H9 (cell line): Measurements from ENCODE around the gene CASQ1. TPM values are rescaled to one million over a fixed set of nuclear protein-coding genes. Genes with fewer than 3 reads are reported as not detected.

Source experiments
- DNase-seq: peaks from one replicate; pipeline ENCODE4 v3.0.0-alpha.2; 2017
- H2AFZ ChIP-seq: one replicate; pipeline ENCODE4 v1.6.1; 2013; ENCODE audit warnings: mild to moderate bottlenecking, low read length, control low read depth, moderate library complexity
- H2AK5ac ChIP-seq: 2 replicates; pipeline ENCODE4 v1.6.1; 2013; ENCODE audit warnings: low read length, control low read depth, mixed read lengths; ENCODE audit not compliant: insufficient read length
- H2BK120ac ChIP-seq: one replicate; pipeline ENCODE4 v1.6.1; 2013; ENCODE audit warnings: low read depth, mild to moderate bottlenecking, low read length, control low read depth, inconsistent platforms; ENCODE audit not compliant: poor library complexity, severe bottlenecking
- H2BK12ac ChIP-seq: 2 replicates; pipeline ENCODE4 v1.6.1; 2013; ENCODE audit warnings: low read length, control low read depth, mixed read lengths, low read depth; ENCODE audit not compliant: insufficient read length
- H2BK15ac ChIP-seq: 2 replicates; pipeline ENCODE4 v1.6.1; 2013; ENCODE audit warnings: low read depth, low read length, control low read depth
- H2BK20ac ChIP-seq: one replicate; pipeline ENCODE4 v1.6.1; 2013; ENCODE audit warnings: low read depth, mild to moderate bottlenecking, low read length, control low read depth, inconsistent platforms; ENCODE audit not compliant: poor library complexity, severe bottlenecking
- H2BK5ac ChIP-seq: 2 replicates; pipeline ENCODE4 v1.6.1; 2013; ENCODE audit warnings: low read length, control low read depth, mixed read lengths; ENCODE audit not compliant: insufficient read length
- H3K14ac ChIP-seq: 2 replicates; pipeline ENCODE4 v1.6.1; 2013; ENCODE audit warnings: low read length, control low read depth; ENCODE audit not compliant: insufficient read depth
- H3K18ac ChIP-seq: 2 replicates; pipeline ENCODE4 v1.6.1; 2013; ENCODE audit warnings: low read depth, mild to moderate bottlenecking, mixed read lengths, low read length, control low read depth; ENCODE audit not compliant: insufficient read length
- H3K23ac ChIP-seq: 2 replicates; pipeline ENCODE4 v1.6.1; 2013; ENCODE audit warnings: low read length, control low read depth, mixed read lengths, low read depth; ENCODE audit not compliant: insufficient read length
- H3K23me2 ChIP-seq: 2 replicates; pipeline ENCODE4 v1.6.1; 2013; ENCODE audit warnings: low read depth, mild to moderate bottlenecking, mixed read lengths, low read length, control low read depth; ENCODE audit not compliant: insufficient read length, poor library complexity, severe bottlenecking
- H3K27ac ChIP-seq: 2 replicates; pipeline ENCODE4 v1.5.1; 2013; ENCODE audit warnings: low read length, control low read depth, mixed read lengths, low read depth; ENCODE audit not compliant: insufficient read length
- H3K27me3 ChIP-seq: 2 replicates; pipeline ENCODE4 v1.6.1; 2013; ENCODE audit warnings: low read length, control low read depth, inconsistent platforms; ENCODE audit not compliant: insufficient read depth
- H3K4ac ChIP-seq: 2 replicates; pipeline ENCODE4 v1.6.1; 2013; ENCODE audit warnings: low read depth, mild to moderate bottlenecking, control low read depth, inconsistent platforms, low read length, moderate library complexity
- H3K4me1 ChIP-seq: 2 replicates; pipeline ENCODE4 v1.6.1; 2013; ENCODE audit warnings: low read length, control low read depth, inconsistent platforms; ENCODE audit not compliant: insufficient read depth
- H3K4me2 ChIP-seq: 2 replicates; pipeline ENCODE4 v1.6.1; 2013; ENCODE audit warnings: low read length, control low read depth, mixed read lengths; ENCODE audit not compliant: insufficient read length, insufficient read depth
- H3K56ac ChIP-seq: 2 replicates; pipeline ENCODE4 v1.6.1; 2013; ENCODE audit warnings: low read depth, mild to moderate bottlenecking, mixed read lengths, low read length, control low read depth; ENCODE audit not compliant: insufficient read length
- H3K79me1 ChIP-seq: 2 replicates; pipeline ENCODE4 v1.6.1; 2013; ENCODE audit warnings: low read depth, mild to moderate bottlenecking, moderate library complexity, low read length, control low read depth, inconsistent platforms; ENCODE audit not compliant: insufficient read depth, poor library complexity, severe bottlenecking
- H3K79me2 ChIP-seq: 2 replicates; pipeline ENCODE4 v1.6.1; 2013; ENCODE audit warnings: low read length, control low read depth, inconsistent platforms; ENCODE audit not compliant: insufficient read depth
- H3K9ac ChIP-seq: 2 replicates; pipeline ENCODE4 v1.6.1; 2013; ENCODE audit warnings: low read length, control low read depth, mixed read lengths; ENCODE audit not compliant: insufficient read length; ENCODE audit errors: extremely low read depth
- H3K9me3 ChIP-seq: one replicate; pipeline ENCODE4 v1.6.1; 2013; ENCODE audit warnings: low read depth, low read length, inconsistent platforms; ENCODE audit not compliant: control insufficient read depth
- H3T11ph ChIP-seq: one replicate; pipeline ENCODE4 v1.6.1; 2013; ENCODE audit warnings: mild to moderate bottlenecking, low read length, control low read depth, inconsistent platforms
- H4K20me1 ChIP-seq: one replicate; pipeline ENCODE4 v1.6.1; 2013; ENCODE audit not compliant: control insufficient read depth, insufficient read length, insufficient read depth
- H4K5ac ChIP-seq: 2 replicates; pipeline ENCODE4 v1.6.1; 2013; ENCODE audit warnings: low read depth, mild to moderate bottlenecking, mixed read lengths, low read length, control low read depth; ENCODE audit not compliant: insufficient read length
- H4K8ac ChIP-seq: replicated peaks from 2 replicates; pipeline ENCODE4 v1.6.1; 2013; ENCODE audit warnings: low read length, control low read depth, mixed read lengths, low read depth; ENCODE audit not compliant: insufficient read length
- H4K91ac ChIP-seq: 2 replicates; pipeline ENCODE4 v1.6.1; 2013; ENCODE audit warnings: low read depth, mild to moderate bottlenecking, moderate library complexity, mixed read lengths, low read length, control low read depth; ENCODE audit not compliant: insufficient read length
- H3K27ac Mint-ChIP-seq, 3 experiments: 2 replicates in 2 of 3; 3 replicates in 1 of 3; pipeline ENCODE4 v1.8.0; 2020 to 2021; ENCODE audit warnings: mixed read lengths in 3 of 3, mild to moderate bottlenecking in 1 of 3, moderate library complexity in 1 of 3
- H3K27me3 Mint-ChIP-seq: 2 replicates; pipeline ENCODE4 v1.8.0; 2021; ENCODE audit warnings: low read depth, mild to moderate bottlenecking, moderate library complexity, mixed read lengths
- H3K36me3 Mint-ChIP-seq, 3 experiments: 2 replicates in 2 of 3; 3 replicates in 1 of 3; pipeline ENCODE4 v1.8.0; 2020 to 2021; ENCODE audit warnings: low read depth in 3 of 3, mixed read lengths in 3 of 3; ENCODE audit not compliant: insufficient read depth in 1 of 3
- H3K4me1 Mint-ChIP-seq, 2 experiments: 2 replicates each; pipeline ENCODE4 v1.8.0; 2020; ENCODE audit warnings: mixed read lengths in 2 of 2
- H3K4me3 Mint-ChIP-seq, 2 experiments: 2 replicates in 1 of 2; 3 replicates in 1 of 2; pipeline ENCODE4 v1.8.0; 2020 to 2021; ENCODE audit warnings: mild to moderate bottlenecking in 2 of 2, mixed read lengths in 2 of 2, moderate library complexity in 1 of 2
- H3K9me3 Mint-ChIP-seq, 2 experiments: 2 replicates in 1 of 2; 3 replicates in 1 of 2; pipeline ENCODE4 v1.8.0; 2020; ENCODE audit warnings: mild to moderate bottlenecking in 2 of 2, mixed read lengths in 2 of 2, moderate library complexity in 1 of 2
- CTCF ChIP-seq: fragments of 200-600 bp; sonication (generic); conservative IDR thresholded peaks from 3 replicates; pipeline ENCODE4 v1.8.0; 2021; ENCODE audit warnings: antibody characterized with exemption, mild to moderate bottlenecking
- WGBS: extraction: QIAGEN DNeasy Blood & Tissue Kit; methylation state at CpG from one replicate; pipeline ENCODE4 v1.1.7; 2013; ENCODE audit warnings: missing lambda C conversion rate, low lambda C conversion rate, mixed read lengths; ENCODE audit not compliant: insufficient read length; ENCODE audit errors: extremely low coverage; 5-methylcytosine and 5-hydroxymethylcytosine counted together
- total RNA-seq: library from RNA; stranded (reverse); gene quantifications from 2 replicates; pipeline ENCODE4 v1.2.1, GENCODE V29; 2021

The CASQ1 gene
- total RNA-seq, 1 experiment from 2014 or later, result 0.55 TPM

GRCh38 chr1:160166166-160166868 is 24.1 kb upstream of the CASQ1 start:
- DNase-seq, result no peak
- no peak overlapping the region for H3K18ac ChIP-seq
- no CpG with 5 or more reads among the region's 12 CpGs for WGBS

More at GRCh38 chr1:160166166-160166868, 24.1 kb upstream of the CASQ1 start:
- no peak overlapping the region for H2AK5ac ChIP-seq
- no peaks in the 10 kb centered on the region for H4K20me1 ChIP-seq
- no peak overlapping the region for H4K91ac ChIP-seq
- no peak overlapping the region for H2BK15ac ChIP-seq
- no peak overlapping the region for H3K27ac Mint-ChIP-seq
- no peak overlapping the region for H3K9ac ChIP-seq
- H4K5ac ChIP-seq, result no peak overlapping the region
- H3K56ac ChIP-seq, result no peak overlapping the region
- no peaks in the 10 kb centered on the region for H3K36me3 Mint-ChIP-seq
- H3T11ph ChIP-seq, result no peak overlapping the region
- no peaks in the 10 kb centered on the region for H3K79me1 ChIP-seq
- no peaks in the 10 kb centered on the region; a peak in 1 of 5 replicates for H3K9me3 Mint-ChIP-seq
- H3K23me2 ChIP-seq, result no peaks in the 10 kb centered on the region
- peaks cover 40 to 51% of the 10 kb centered on the region in 2 experiments for H3K4me1 Mint-ChIP-seq
- H3K27me3 ChIP-seq, result no peaks in the 10 kb centered on the region
- H3K79me2 ChIP-seq, result no peaks in the 10 kb centered on the region
- H3K23ac ChIP-seq, result no peak overlapping the region
- no peak overlapping the region for H2BK20ac ChIP-seq
- H3K9me3 ChIP-seq, result no peaks in the 10 kb centered on the region
- H3K27ac ChIP-seq, result no peak overlapping the region
- H3K4me1 ChIP-seq, result peaks cover 17% of the 10 kb centered on the region; the same call in 1 of the 2 replicates
- H3K4me2 ChIP-seq, result no peak overlapping the region
- no peak for TF ChIP-seq CTCF
- H3K4me3 Mint-ChIP-seq, result no peak overlapping the region; a peak in 1 of 5 replicates
- H2AFZ ChIP-seq, result no peak overlapping the region
- H2BK120ac ChIP-seq, result no peak overlapping the region
- H2BK5ac ChIP-seq, result no peak overlapping the region
- no peak overlapping the region for H2BK12ac ChIP-seq
- no peak overlapping the region for H3K4ac ChIP-seq
- H3K14ac ChIP-seq, result no peak overlapping the region
- H3K27me3 Mint-ChIP-seq, result peaks cover 40% of the 10 kb centered on the region
- H4K8ac ChIP-seq, result no peak overlapping the region
